Stimulated activated effector memory CD8-positive, alpha-beta T cell treated with anti-CD3 and anti-CD28 coated beads, Interleukin-12 subunit alpha, Interleukin-12 subunit beta, amount 100 ng/mL, for 72 hours (primary cell): Measurements from ENCODE around the gene SULF2.

Source experiments
- ATAC-seq: fragments of 150-1000 bp; cut with Tn5 transposase; 2 replicates; pipeline ENCODE4 v1.10.0; 2021
- DNase-seq, 2 donors: peaks; one replicate each; pipeline ENCODE4 v3.0.0; 2021 to 2022; ENCODE audit warnings: low spot score in 2 of 2
- H3K27ac Mint-ChIP-seq: one replicate; pipeline ENCODE4 v1.8.0; 2022; ENCODE audit warnings: mild to moderate bottlenecking, mixed read lengths
- H3K36me3 Mint-ChIP-seq: one replicate; pipeline ENCODE4 v1.8.0; 2022; ENCODE audit warnings: mild to moderate bottlenecking, mixed read lengths
- H3K4me1 Mint-ChIP-seq: one replicate; pipeline ENCODE4 v1.8.0; 2022; ENCODE audit warnings: mixed read lengths
- H3K4me3 Mint-ChIP-seq: one replicate; pipeline ENCODE4 v1.8.0; 2022; ENCODE audit warnings: mild to moderate bottlenecking, mixed read lengths
- H3K9me3 Mint-ChIP-seq: one replicate; pipeline ENCODE4 v1.8.0; 2022; ENCODE audit warnings: mixed read lengths

SULF2 gene

GRCh38 chr20:47727170-47727880 is 58.0 kb downstream of the SULF2 start:
- peak overlapping the region; percentile 97 for H3K27ac Mint-ChIP-seq
- peaks cover 31% of the 10 kb centered on the region for H3K4me1 Mint-ChIP-seq
- DNase-seq (peak; percentile 32 to 60), ATAC-seq (peak; percentile 98)
- no peaks in the 10 kb centered on the region for H3K36me3 Mint-ChIP-seq
- H3K9me3 Mint-ChIP-seq: no peaks in the 10 kb centered on the region
- H3K4me3 Mint-ChIP-seq: peak overlapping the region; percentile 80

GRCh38 chr20:47726632-47727031 is 58.6 kb downstream of the SULF2 start:
- Mint-ChIP-seq H3K4me3 (peak overlapping the region; percentile 80), H3K9me3 (no peaks in the 10 kb centered on the region), H3K27ac (peak overlapping the region; percentile 97), H3K36me3 (no peaks in the 10 kb centered on the region), H3K4me1 (peaks cover 31% of the 10 kb centered on the region)
- DNase-seq (no peak), ATAC-seq (no peak)

GRCh38 chr20:47725248-47725973 is 59.9 kb downstream of the SULF2 start:
- H3K36me3 Mint-ChIP-seq: no peaks in the 10 kb centered on the region
- H3K4me1 Mint-ChIP-seq: peaks cover 31% of the 10 kb centered on the region
- DNase-seq: peak; percentile 67 to 83
- no peak overlapping the region for H3K27ac Mint-ChIP-seq
- peak; percentile 59 for ATAC-seq
- no peaks in the 10 kb centered on the region for H3K9me3 Mint-ChIP-seq
- no peak overlapping the region for H3K4me3 Mint-ChIP-seq

- Mint-ChIP-seq H3K27ac (no peak overlapping the region), H3K4me1 (peaks cover 31% of the 10 kb centered on the region), H3K9me3 (no peaks in the 10 kb centered on the region), H3K36me3 (no peaks in the 10 kb centered on the region), H3K4me3 (no peak overlapping the region)
- DNase-seq: no peak
- ATAC-seq: no peak
These were observed 60.4 kb downstream of the SULF2 start for GRCh38 chr20:47724910-47725247.

GRCh38 chr20:47724396-47724795 is 60.9 kb downstream of the SULF2 start:
- H3K4me3 Mint-ChIP-seq: no peak overlapping the region
- H3K36me3 Mint-ChIP-seq: no peaks in the 10 kb centered on the region
- DNase-seq (no peak), ATAC-seq (no peak)
- H3K4me1 Mint-ChIP-seq: peaks cover 28% of the 10 kb centered on the region
- no peak overlapping the region for H3K27ac Mint-ChIP-seq
- H3K9me3 Mint-ChIP-seq: no peaks in the 10 kb centered on the region

- no peaks in the 10 kb centered on the region for H3K9me3 Mint-ChIP-seq
- H3K36me3 Mint-ChIP-seq: no peaks in the 10 kb centered on the region
- no peak for ATAC-seq
- H3K4me3 Mint-ChIP-seq: no peak overlapping the region
- H3K27ac Mint-ChIP-seq: no peak overlapping the region
- H3K4me1 Mint-ChIP-seq: peaks cover 18% of the 10 kb centered on the region
- no peak for DNase-seq
These were observed 62.0 kb downstream of the SULF2 start for GRCh38 chr20:47723322-47723721.

- no peak overlapping the region for H3K4me3 Mint-ChIP-seq
- no peak overlapping the region for H3K27ac Mint-ChIP-seq
- H3K4me1 Mint-ChIP-seq: no peaks in the 10 kb centered on the region
- no peak for DNase-seq
- no peaks in the 10 kb centered on the region for H3K36me3 Mint-ChIP-seq
- no peaks in the 10 kb centered on the region for H3K9me3 Mint-ChIP-seq
- no peak for ATAC-seq
These were observed 64.4 kb downstream of the SULF2 start for GRCh38 chr20:47720636-47721427.

- H3K4me3 Mint-ChIP-seq: no peak overlapping the region
- no peaks in the 10 kb centered on the region for H3K36me3 Mint-ChIP-seq
- ATAC-seq (no peak), DNase-seq (no peak)
- H3K9me3 Mint-ChIP-seq: no peaks in the 10 kb centered on the region
- H3K4me1 Mint-ChIP-seq: no peaks in the 10 kb centered on the region
- H3K27ac Mint-ChIP-seq: no peak overlapping the region
These were observed 65.7 kb downstream of the SULF2 start for GRCh38 chr20:47719625-47720024.

GRCh38 chr20:47719211-47719610 is 66.1 kb downstream of the SULF2 start:
- H3K9me3 Mint-ChIP-seq: no peaks in the 10 kb centered on the region
- DNase-seq (no peak), ATAC-seq (no peak)
- H3K4me1 Mint-ChIP-seq: no peaks in the 10 kb centered on the region
- H3K36me3 Mint-ChIP-seq: no peaks in the 10 kb centered on the region
- H3K27ac Mint-ChIP-seq: no peak overlapping the region
- H3K4me3 Mint-ChIP-seq: no peak overlapping the region

GRCh38 chr20:47718398-47718797 is 66.9 kb downstream of the SULF2 start:
- Mint-ChIP-seq H3K36me3 (no peaks in the 10 kb centered on the region), H3K27ac (peak overlapping the region; percentile 26), H3K4me1 (no peaks in the 10 kb centered on the region), H3K9me3 (no peaks in the 10 kb centered on the region), H3K4me3 (no peak overlapping the region)
- ATAC-seq (no peak), DNase-seq (no peak)

GRCh38 chr20:47717421-47717820 is 67.9 kb downstream of the SULF2 start:
- H3K4me3 Mint-ChIP-seq: no peak overlapping the region
- DNase-seq: no peak
- H3K36me3 Mint-ChIP-seq: no peaks in the 10 kb centered on the region
- no peaks in the 10 kb centered on the region for H3K9me3 Mint-ChIP-seq
- ATAC-seq: no peak
- no peak overlapping the region for H3K27ac Mint-ChIP-seq
- no peaks in the 10 kb centered on the region for H3K4me1 Mint-ChIP-seq

- H3K4me1 Mint-ChIP-seq: no peaks in the 10 kb centered on the region
- H3K4me3 Mint-ChIP-seq: no peak overlapping the region
- H3K9me3 Mint-ChIP-seq: no peaks in the 10 kb centered on the region
- no peak overlapping the region for H3K27ac Mint-ChIP-seq
- no peaks in the 10 kb centered on the region for H3K36me3 Mint-ChIP-seq
- no peak for ATAC-seq
- DNase-seq: no peak
These were observed 71.3 kb downstream of the SULF2 start for GRCh38 chr20:47713878-47714450.

- no peak for DNase-seq
- Mint-ChIP-seq H3K27ac (no peak overlapping the region), H3K4me3 (no peak overlapping the region), H3K9me3 (no peaks in the 10 kb centered on the region), H3K36me3 (no peaks in the 10 kb centered on the region), H3K4me1 (peaks cover 2% of the 10 kb centered on the region)
- no peak for ATAC-seq
These were observed 72.1 kb downstream of the SULF2 start for GRCh38 chr20:47713163-47713562.

GRCh38 chr20:47711046-47711752 is 74.1 kb downstream of the SULF2 start:
- no peaks in the 10 kb centered on the region for H3K36me3 Mint-ChIP-seq
- no peak overlapping the region for H3K4me3 Mint-ChIP-seq
- H3K27ac Mint-ChIP-seq: no peak overlapping the region
- H3K9me3 Mint-ChIP-seq: no peaks in the 10 kb centered on the region
- ATAC-seq: no peak
- DNase-seq: no peak
- H3K4me1 Mint-ChIP-seq: peaks cover 6% of the 10 kb centered on the region

GRCh38 chr20:47710665-47711045 is 74.6 kb downstream of the SULF2 start:
- no peak for ATAC-seq
- Mint-ChIP-seq H3K27ac (no peak overlapping the region), H3K4me3 (no peak overlapping the region), H3K4me1 (peaks cover 6% of the 10 kb centered on the region), H3K9me3 (no peaks in the 10 kb centered on the region), H3K36me3 (no peaks in the 10 kb centered on the region)
- DNase-seq: no peak
